ENCODE data around the gene COL6A1.

The COL6A1 gene

GRCh38 chr21:45993210-45994085 is 11.9 kb downstream of the COL6A1 start:
- in situ Hi-C loops (cut with MboI; ENCODE audit: low sequenced_read_pairs), result no loop called here

GRCh38 chr21:45994086-45994661 is 12.6 kb downstream of the COL6A1 start:
- in situ Hi-C loops (cut with MboI; ENCODE audit: low sequenced_read_pairs), result no loop called here

- in situ Hi-C loops (cut with MboI; ENCODE audit: low sequenced_read_pairs), result no loop called here
Measured at GRCh38 chr21:45994759-45995685, 13.5 kb downstream of the COL6A1 start.

- in situ Hi-C loops (cut with MboI; ENCODE audit: low sequenced_read_pairs), result no loop called here
Measured at GRCh38 chr21:45995686-45996179, 14.2 kb downstream of the COL6A1 start.

GRCh38 chr21:45996311-45997204 is 15.0 kb downstream of the COL6A1 start:
- in situ Hi-C loops (cut with MboI; ENCODE audit: low sequenced_read_pairs), result no loop called here

- in situ Hi-C loops (cut with MboI; ENCODE audit: low sequenced_read_pairs), result no loop called here
Measured at GRCh38 chr21:45997205-45997494, 15.6 kb downstream of the COL6A1 start.

- in situ Hi-C loops (cut with MboI; ENCODE audit: low sequenced_read_pairs), result no loop called here
Measured at GRCh38 chr21:45997495-45998275, 16.1 kb downstream of the COL6A1 start.

GRCh38 chr21:45998276-45998701 is 16.7 kb downstream of the COL6A1 start:
- in situ Hi-C loops (cut with MboI; ENCODE audit: low sequenced_read_pairs), result no loop called here

- in situ Hi-C loops (cut with MboI; ENCODE audit: low sequenced_read_pairs), result no loop called here
Measured at GRCh38 chr21:45998871-45999580, 17.5 kb downstream of the COL6A1 start.

GRCh38 chr21:45999581-46000181 is 18.1 kb downstream of the COL6A1 start:
- in situ Hi-C loops (cut with MboI; ENCODE audit: low sequenced_read_pairs), result no loop called here

GRCh38 chr21:46000182-46000730 is 18.7 kb downstream of the COL6A1 start:
- in situ Hi-C loops (cut with MboI; ENCODE audit: low sequenced_read_pairs), result no loop called here

- in situ Hi-C loops (cut with MboI; ENCODE audit: low sequenced_read_pairs), result no loop called here
Measured at GRCh38 chr21:46000731-46001641, 19.4 kb downstream of the COL6A1 start.

- in situ Hi-C loops (cut with MboI; ENCODE audit: low sequenced_read_pairs), result no loop called here
Measured at GRCh38 chr21:46001821-46002681, 20.5 kb downstream of the COL6A1 start.

- in situ Hi-C loops (cut with MboI; ENCODE audit: low sequenced_read_pairs), result no loop called here
Measured at GRCh38 chr21:46002841-46003574, 21.4 kb downstream of the COL6A1 start.

GRCh38 chr21:46003575-46004007 is 22.0 kb downstream of the COL6A1 start:
- in situ Hi-C loops (cut with MboI; ENCODE audit: low sequenced_read_pairs), result no loop called here
